ENCODE measurements around the gene SPOCK2.
"Not testable (repeated sequence)": the region's sequence is repeated elsewhere in the genome, so short reads cannot be mapped to it uniquely, and the experiment has no call there.

SPOCK2 gene

GRCh38 chr10:72123616-72124015 is 35.3 kb upstream of the SPOCK2 start:
- Histone ChIP-seq H3K36me3 (ENCODE audit: control insufficient read depth, insufficient read depth, low read length) (no peaks in the 10 kb centered on the region), H3K4me1 (ENCODE audit: control insufficient read depth, insufficient read depth, low read length) (peaks cover 7% of the 10 kb centered on the region), H3K27me3 (ENCODE audit: control insufficient read depth, insufficient read depth, low read length) (no peaks in the 10 kb centered on the region), H3K9me3 (ENCODE audit: control insufficient read depth, insufficient read depth, low read length) (no peaks in the 10 kb centered on the region), H3K9ac (ENCODE audit: low read depth, low read length) (no peak overlapping the region), H3K4me3 (ENCODE audit: low read depth, low read length) (no peak overlapping the region)

- Histone ChIP-seq H3K36me3 (ENCODE audit: control insufficient read depth, insufficient read depth, low read length) (no peaks in the 10 kb centered on the region), H3K9me3 (ENCODE audit: control insufficient read depth, insufficient read depth, low read length) (no peaks in the 10 kb centered on the region), H3K9ac (ENCODE audit: low read depth, low read length) (no peak overlapping the region), H3K27me3 (ENCODE audit: control insufficient read depth, insufficient read depth, low read length) (no peaks in the 10 kb centered on the region), H3K4me3 (ENCODE audit: low read depth, low read length) (no peak overlapping the region), H3K4me1 (ENCODE audit: control insufficient read depth, insufficient read depth, low read length) (peaks cover 7% of the 10 kb centered on the region)
These were observed 33.9 kb upstream of the SPOCK2 start for GRCh38 chr10:72122221-72122620.

- Histone ChIP-seq H3K9me3 (ENCODE audit: control insufficient read depth, insufficient read depth, low read length) (no peaks in the 10 kb centered on the region), H3K36me3 (ENCODE audit: control insufficient read depth, insufficient read depth, low read length) (no peaks in the 10 kb centered on the region), H3K27me3 (ENCODE audit: control insufficient read depth, insufficient read depth, low read length) (no peaks in the 10 kb centered on the region), H3K4me3 (ENCODE audit: low read depth, low read length) (no peak overlapping the region), H3K9ac (ENCODE audit: low read depth, low read length) (no peak overlapping the region), H3K4me1 (ENCODE audit: control insufficient read depth, insufficient read depth, low read length) (peaks cover under 1% of the 10 kb centered on the region)
These were observed 33.0 kb upstream of the SPOCK2 start for GRCh38 chr10:72121389-72121788.

- Histone ChIP-seq H3K36me3 (ENCODE audit: control insufficient read depth, insufficient read depth, low read length) (no peaks in the 10 kb centered on the region), H3K9ac (ENCODE audit: low read depth, low read length) (no peak overlapping the region), H3K9me3 (ENCODE audit: control insufficient read depth, insufficient read depth, low read length) (no peaks in the 10 kb centered on the region), H3K4me1 (ENCODE audit: control insufficient read depth, insufficient read depth, low read length) (no peaks in the 10 kb centered on the region), H3K27me3 (ENCODE audit: control insufficient read depth, insufficient read depth, low read length) (no peaks in the 10 kb centered on the region), H3K4me3 (ENCODE audit: low read depth, low read length) (no peak overlapping the region)
These were observed 28.0 kb upstream of the SPOCK2 start for GRCh38 chr10:72116372-72116771.

- H3K9ac ChIP-seq (ENCODE audit: low read depth, low read length) = no peak overlapping the region
- no peaks in the 10 kb centered on the region for H3K36me3 ChIP-seq (ENCODE audit: control insufficient read depth, insufficient read depth, low read length)
- H3K27me3 ChIP-seq (ENCODE audit: control insufficient read depth, insufficient read depth, low read length) = no peaks in the 10 kb centered on the region
- no peaks in the 10 kb centered on the region for H3K9me3 ChIP-seq (ENCODE audit: control insufficient read depth, insufficient read depth, low read length)
- H3K4me3 ChIP-seq (ENCODE audit: low read depth, low read length) = no peak overlapping the region
- H3K4me1 ChIP-seq (ENCODE audit: control insufficient read depth, insufficient read depth, low read length) = no peaks in the 10 kb centered on the region
These were observed 26.5 kb upstream of the SPOCK2 start for GRCh38 chr10:72114706-72115450.

GRCh38 chr10:72110673-72111401 is 22.5 kb upstream of the SPOCK2 start:
- no peaks in the 10 kb centered on the region for H3K4me1 ChIP-seq (ENCODE audit: control insufficient read depth, insufficient read depth, low read length)
- no peaks in the 10 kb centered on the region for H3K36me3 ChIP-seq (ENCODE audit: control insufficient read depth, insufficient read depth, low read length)
- no peaks in the 10 kb centered on the region for H3K9me3 ChIP-seq (ENCODE audit: control insufficient read depth, insufficient read depth, low read length)
- no peaks in the 10 kb centered on the region for H3K27me3 ChIP-seq (ENCODE audit: control insufficient read depth, insufficient read depth, low read length)
- no peak overlapping the region for H3K4me3 ChIP-seq (ENCODE audit: low read depth, low read length)
- no peak overlapping the region for H3K9ac ChIP-seq (ENCODE audit: low read depth, low read length)

- no peak overlapping the region for H3K9ac ChIP-seq (ENCODE audit: low read depth, low read length)
- no peaks in the 10 kb centered on the region for H3K9me3 ChIP-seq (ENCODE audit: control insufficient read depth, insufficient read depth, low read length)
- H3K27me3 ChIP-seq (ENCODE audit: control insufficient read depth, insufficient read depth, low read length) = no peaks in the 10 kb centered on the region
- no peaks in the 10 kb centered on the region for H3K4me1 ChIP-seq (ENCODE audit: control insufficient read depth, insufficient read depth, low read length)
- no peak overlapping the region for H3K4me3 ChIP-seq (ENCODE audit: low read depth, low read length)
- H3K36me3 ChIP-seq (ENCODE audit: control insufficient read depth, insufficient read depth, low read length) = no peaks in the 10 kb centered on the region
These were observed 21.3 kb upstream of the SPOCK2 start for GRCh38 chr10:72109636-72110157.

GRCh38 chr10:72108830-72109635 is 20.7 kb upstream of the SPOCK2 start:
- Histone ChIP-seq H3K4me3 (ENCODE audit: low read depth, low read length) (no peak overlapping the region), H3K9me3 (ENCODE audit: control insufficient read depth, insufficient read depth, low read length) (no peaks in the 10 kb centered on the region), H3K36me3 (ENCODE audit: control insufficient read depth, insufficient read depth, low read length) (no peaks in the 10 kb centered on the region), H3K9ac (ENCODE audit: low read depth, low read length) (no peak overlapping the region), H3K27me3 (ENCODE audit: control insufficient read depth, insufficient read depth, low read length) (no peaks in the 10 kb centered on the region), H3K4me1 (ENCODE audit: control insufficient read depth, insufficient read depth, low read length) (no peaks in the 10 kb centered on the region)

- H3K27me3 ChIP-seq (ENCODE audit: control insufficient read depth, insufficient read depth, low read length); H3K4me3 ChIP-seq (ENCODE audit: low read depth, low read length); H3K9me3 ChIP-seq (ENCODE audit: control insufficient read depth, insufficient read depth, low read length); H3K36me3 ChIP-seq (ENCODE audit: control insufficient read depth, insufficient read depth, low read length); H3K9ac ChIP-seq (ENCODE audit: low read depth, low read length); H3K4me1 ChIP-seq (ENCODE audit: control insufficient read depth, insufficient read depth, low read length): not testable (repeated sequence)
These were observed 19.6 kb upstream of the SPOCK2 start for GRCh38 chr10:72108004-72108370.

- H3K9me3 ChIP-seq (ENCODE audit: control insufficient read depth, insufficient read depth, low read length) = no peaks in the 10 kb centered on the region
- no peaks in the 10 kb centered on the region for H3K27me3 ChIP-seq (ENCODE audit: control insufficient read depth, insufficient read depth, low read length)
- H3K9ac ChIP-seq (ENCODE audit: low read depth, low read length) = no peak overlapping the region
- no peaks in the 10 kb centered on the region for H3K36me3 ChIP-seq (ENCODE audit: control insufficient read depth, insufficient read depth, low read length)
- H3K4me1 ChIP-seq (ENCODE audit: control insufficient read depth, insufficient read depth, low read length) = no peaks in the 10 kb centered on the region
- no peak overlapping the region for H3K4me3 ChIP-seq (ENCODE audit: low read depth, low read length)
These were observed 19.1 kb upstream of the SPOCK2 start for GRCh38 chr10:72107325-72108003.

- Histone ChIP-seq H3K4me3 (ENCODE audit: low read depth, low read length) (no peak overlapping the region), H3K27me3 (ENCODE audit: control insufficient read depth, insufficient read depth, low read length) (no peaks in the 10 kb centered on the region), H3K9me3 (ENCODE audit: control insufficient read depth, insufficient read depth, low read length) (no peaks in the 10 kb centered on the region), H3K36me3 (ENCODE audit: control insufficient read depth, insufficient read depth, low read length) (no peaks in the 10 kb centered on the region), H3K4me1 (ENCODE audit: control insufficient read depth, insufficient read depth, low read length) (no peaks in the 10 kb centered on the region), H3K9ac (ENCODE audit: low read depth, low read length) (no peak overlapping the region)
These were observed 18.5 kb upstream of the SPOCK2 start for GRCh38 chr10:72106896-72107295.
